ENCODE results near the gene SPP2.

DNA sequence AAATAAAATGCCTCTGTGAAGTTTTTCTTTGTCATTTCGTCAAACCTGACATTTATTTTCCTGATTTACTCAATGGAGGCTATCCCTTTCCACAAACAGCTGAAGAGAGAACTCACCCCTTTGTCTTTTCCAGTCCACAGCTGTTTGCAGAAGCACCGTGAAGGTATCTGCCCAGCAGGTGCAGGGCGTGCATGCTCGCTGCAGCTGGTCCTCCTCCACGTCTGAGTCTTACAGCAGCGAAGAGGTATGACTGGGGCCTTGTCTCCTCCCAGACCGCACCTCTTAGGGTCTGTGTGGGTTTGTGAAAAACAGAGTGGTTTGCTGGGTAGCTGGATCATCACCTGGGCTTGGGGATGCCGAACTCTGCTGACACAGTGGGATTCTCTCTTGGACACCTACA, 9.7 kb downstream of the SPP2 start:
- no peak for TF ChIP-seq EP300 (IDR thresholded peaks at IDR 0.05)
- TF ChIP-seq, protein P1, sequence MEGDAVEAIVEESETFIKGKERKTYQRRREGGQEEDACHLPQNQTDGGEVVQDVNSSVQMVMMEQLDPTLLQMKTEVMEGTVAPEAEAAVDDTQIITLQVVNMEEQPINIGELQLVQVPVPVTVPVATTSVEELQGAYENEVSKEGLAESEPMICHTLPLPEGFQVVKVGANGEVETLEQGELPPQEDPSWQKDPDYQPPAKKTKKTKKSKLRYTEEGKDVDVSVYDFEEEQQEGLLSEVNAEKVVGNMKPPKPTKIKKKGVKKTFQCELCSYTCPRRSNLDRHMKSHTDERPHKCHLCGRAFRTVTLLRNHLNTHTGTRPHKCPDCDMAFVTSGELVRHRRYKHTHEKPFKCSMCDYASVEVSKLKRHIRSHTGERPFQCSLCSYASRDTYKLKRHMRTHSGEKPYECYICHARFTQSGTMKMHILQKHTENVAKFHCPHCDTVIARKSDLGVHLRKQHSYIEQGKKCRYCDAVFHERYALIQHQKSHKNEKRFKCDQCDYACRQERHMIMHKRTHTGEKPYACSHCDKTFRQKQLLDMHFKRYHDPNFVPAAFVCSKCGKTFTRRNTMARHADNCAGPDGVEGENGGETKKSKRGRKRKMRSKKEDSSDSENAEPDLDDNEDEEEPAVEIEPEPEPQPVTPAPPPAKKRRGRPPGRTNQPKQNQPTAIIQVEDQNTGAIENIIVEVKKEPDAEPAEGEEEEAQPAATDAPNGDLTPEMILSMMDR (IDR thresholded peaks at IDR 0.05): no peak

Data from suprapubic skin (tissue), 3 donors.